GM13976 (cell line): ENCODE results near the gene DYRK3.

Source experiments
- DNase-seq: peaks from one replicate; pipeline ENCODE4 v3.0.0; 2012; ENCODE audit warnings: low spot score
- CTCF ChIP-seq: IDR thresholded peaks from 2 replicates; pipeline ENCODE4 v1.5.1; 2012; ENCODE audit warnings: borderline replicate concordance, mild to moderate bottlenecking; ENCODE audit not compliant: insufficient read depth; ENCODE audit errors: extremely low read depth, missing control alignments, control extremely low read depth
- in situ Hi-C: fragments of 300-500 bp; cut with MboI; formaldehyde crosslinking; loops from one replicate; pipeline ENCODE4 v1.12.0; 2022; ENCODE audit warnings: low sequenced_read_pairs, mixed read lengths, inconsistent platforms; ENCODE audit not compliant: unreplicated experiment

The DYRK3 gene

GRCh38 chr1:206643118-206643698 is 7.9 kb downstream of the DYRK3 start:
- in situ Hi-C loops: no loop called here
- no peak for DNase-seq
- no peak for TF ChIP-seq CTCF

GRCh38 chr1:206646504-206646903 is 11.2 kb downstream of the DYRK3 start:
- in situ Hi-C loops: no loop called here
- DNase-seq: no peak
- no peak for TF ChIP-seq CTCF

- no peak for TF ChIP-seq CTCF
- in situ Hi-C loops: no loop called here
- DNase-seq: no peak
Measured at GRCh38 chr1:206647224-206647623, 11.9 kb downstream of the DYRK3 start.

GRCh38 chr1:206649261-206649921 is 14.1 kb downstream of the DYRK3 start:
- no peak for TF ChIP-seq CTCF
- DNase-seq: no peak
- in situ Hi-C loops: no loop called here

GRCh38 chr1:206651014-206651413 is 15.7 kb downstream of the DYRK3 start:
- in situ Hi-C loops: no loop called here
- TF ChIP-seq CTCF: no peak
- no peak for DNase-seq

GRCh38 chr1:206651958-206652890 is 16.9 kb downstream of the DYRK3 start:
- DNase-seq: no peak
- no peak for TF ChIP-seq CTCF
- in situ Hi-C loops: no loop called here
